ENCODE results near the gene NAT14. TPM values are rescaled to one million over a fixed set of nuclear protein-coding genes. Genes with fewer than 3 reads are reported as not detected.
A peak's percentile ranks its signal among the peaks of the same experiment; 100 is the strongest.

NAT14 gene
- total and polyA plus RNA-seq, 2 donors (not counting 3 experiments of a cell fraction or from before 2014, with no cell fraction given) = 39.1 to 44.7 TPM

- Histone ChIP-seq H3K4me3 (replicated peaks in 1 of 3; ENCODE audit: insufficient read depth in 1 of 3, low read depth in 1 of 3, low read length in 3 of 3) (peak overlapping the region; percentile 39 to 95 (median 70)), H3K27me3 (ENCODE audit: control insufficient read depth in 2 of 2, insufficient read depth in 2 of 2, low read length in 2 of 2) (no peaks in the 10 kb centered on the region), H2AFZ (ENCODE audit: low read depth, low read length) (peak overlapping the region; percentile 69), H3K36me3 (ENCODE audit: control insufficient read depth in 2 of 2, extremely low read depth in 1 of 2, insufficient read depth in 2 of 2, low read length in 2 of 2) (no peaks in the 10 kb centered on the region), H3K79me2 (ENCODE audit: control insufficient read depth, insufficient read depth, low read length) (no peaks in the 10 kb centered on the region), H4K20me1 (replicated peaks; ENCODE audit: control insufficient read depth, extremely low read depth, insufficient read depth, low read length) (no peaks in the 10 kb centered on the region), H3K9ac (replicated peaks; ENCODE audit: extremely low read depth, insufficient read depth, low read length) (peak overlapping the region; percentile 81), H3K4me2 (ENCODE audit: insufficient read depth, low read length) (peak overlapping the region; percentile 74), H3K27ac (ENCODE audit: insufficient read depth, low read depth, low read length) (peak overlapping the region; percentile 63), H3K9me1 (replicated peaks; ENCODE audit: control insufficient read depth, extremely low read depth, insufficient read depth, low read length) (no peaks in the 10 kb centered on the region), H3K9me3 (replicated peaks; ENCODE audit: control insufficient read depth, insufficient read depth, low read length) (no peaks in the 10 kb centered on the region), H3K4me1 (ENCODE audit: control insufficient read depth, extremely low read depth, insufficient read depth, low read length) (peaks cover 13% of the 10 kb centered on the region)
- dilution Hi-C loops (cut with MboI; ENCODE audit: extremely low pct_ligation_motif_present, low sequenced_read_pairs) = no loop called here
- no TSS peak for BruUV-seq (replicated peaks)
- no peak for TF ChIP-seq EZH2 (IDR thresholded peaks at IDR 0.05; ENCODE audit: borderline replicate concordance, low read depth, low read length, severe bottlenecking)
- no peak for TF ChIP-seq MAX (IDR thresholded peaks at IDR 0.05; ENCODE audit: insufficient read depth, insufficient read length)
- no peak for TF ChIP-seq POLR2AphosphoS5 (IDR thresholded peaks at IDR 0.05; ENCODE audit: insufficient read depth, low read depth, low read length)
- no peak for TF ChIP-seq GATA2 (IDR thresholded peaks at IDR 0.05; ENCODE audit: insufficient read depth, insufficient read length, low read depth, low read length)
- TF ChIP-seq FOS (IDR thresholded peaks at IDR 0.05; ENCODE audit: borderline replicate concordance, insufficient read depth, low read length) = no peak
- peak; percentile 46 for DNase-seq (ENCODE audit: low read depth, low spot score)
- FAIRE-seq = no peak
- CTCF ChIA-PET = no interaction called here
- intact Hi-C loops (cut with micrococcal nuclease) = loop anchor here (1.0 to 5.0 kb wide), 5 partner anchors 16 to 164 kb away; partner anchors contain the start of genes RPL28, TMEM238, ZNF628 and ZNF784
- POLR2A ChIA-PET = no interaction called here
Measured at GRCh38 chr19:55460670-55461258, 24.2 kb upstream of the NAT14 start.
